LNCAP (cell line): Measurements from ENCODE around the gene PRKG1.

ENCODE experiments used
- CTCF ChIP-seq: fragments of 450-650 bp; IDR thresholded peaks from 2 replicates; pipeline ENCODE4 v1.5.1; 2017; ENCODE audit warnings: mild to moderate bottlenecking

Gene PRKG1

GRCh38 chr10:52213321-52213752 is 1139.0 kb downstream of the PRKG1 start:
- TF ChIP-seq CTCF: no peak

- peak; percentile 76 for TF ChIP-seq CTCF
Observed at GRCh38 chr10:52215745-52216361, 1141.6 kb downstream of the PRKG1 start.

GRCh38 chr10:52216852-52217251 is 1142.6 kb downstream of the PRKG1 start:
- no peak for TF ChIP-seq CTCF

GRCh38 chr10:52217531-52217930 is 1143.2 kb downstream of the PRKG1 start:
- no peak for TF ChIP-seq CTCF

GRCh38 chr10:52220947-52221346 is 1146.7 kb downstream of the PRKG1 start:
- TF ChIP-seq CTCF: no peak

- TF ChIP-seq CTCF: no peak
Observed at GRCh38 chr10:52221923-52222322, 1147.6 kb downstream of the PRKG1 start.

GRCh38 chr10:52226197-52226847 is 1152.0 kb downstream of the PRKG1 start:
- no peak for TF ChIP-seq CTCF
